H1 (cell line): ENCODE data around the gene TMTC2. TPM values are rescaled to one million over a fixed set of nuclear protein-coding genes. Genes with fewer than 3 reads are reported as not detected.

Source experiments
- CTCF ChIA-PET: fragments of 300-600 bp; sonication (Branson Sonifier 250); formaldehyde crosslinking; loops from one replicate; lab custom pipeline; 2021; ENCODE audit not compliant: partially characterized antibody; lab: Charles Lee
- POLR2A ChIA-PET: fragments of 300-600 bp; sonication (Branson Sonifier 250); formaldehyde crosslinking; loops from one replicate; lab custom pipeline; 2021; ENCODE audit warnings: inconsistent platforms; ENCODE audit not compliant: partially characterized antibody; lab: Charles Lee
- DNase-seq, 2 experiments: peaks; one replicate each; pipeline versions ENCODE4 v3.0.0 to v3.0.0-alpha.2; 2010 to 2022; ENCODE audit warnings: low spot score in 2 of 2, low read depth in 1 of 2, mixed read lengths in 1 of 2
- FAIRE-seq: peaks from 2 replicates; lab custom pipeline; 2011; peaks lifted over from hg19 to GRCh38; lab: Jason Lieb, UNC
- H2AFZ ChIP-seq: 2 replicates; pipeline ENCODE4 v1.8.1; 2012; ENCODE audit warnings: low read length, inconsistent platforms
- H2AK5ac ChIP-seq: 2 replicates; pipeline ENCODE4 v1.6.1; 2013; ENCODE audit warnings: low read depth, low read length
- H2BK120ac ChIP-seq: replicated peaks from 2 replicates; pipeline ENCODE3; 2013; ENCODE audit warnings: low read depth, low read length, inconsistent platforms
- H2BK12ac ChIP-seq: 2 replicates; pipeline ENCODE4 v1.6.1; 2013; ENCODE audit warnings: low read depth, low read length
- H2BK15ac ChIP-seq: 2 replicates; pipeline ENCODE4 v1.6.1; 2013; ENCODE audit warnings: low read length
- H2BK20ac ChIP-seq: 2 replicates; pipeline ENCODE4 v1.6.1; 2013; ENCODE audit warnings: low read length
- H2BK5ac ChIP-seq: 2 replicates; pipeline ENCODE4 v1.6.1; 2013; ENCODE audit warnings: low read depth, low read length
- H3K14ac ChIP-seq: 2 replicates; pipeline ENCODE4 v1.6.1; 2013; ENCODE audit warnings: inconsistent platforms; ENCODE audit not compliant: insufficient read length
- H3K18ac ChIP-seq: 2 replicates; pipeline ENCODE4 v1.6.1; 2013; ENCODE audit warnings: low read length; ENCODE audit errors: extremely low read depth
- H3K23ac ChIP-seq: 2 replicates; pipeline ENCODE4 v1.6.1; 2013; ENCODE audit warnings: inconsistent platforms; ENCODE audit not compliant: insufficient read length
- H3K23me2 ChIP-seq: 2 replicates; pipeline ENCODE4 v1.6.1; 2013; ENCODE audit warnings: low read depth, low read length
- H3K27ac ChIP-seq: 2 replicates; pipeline ENCODE4 v1.6.1; 2011; ENCODE audit warnings: low read depth, low read length, inconsistent platforms
- H3K27me3 ChIP-seq, 4 experiments: replicated peaks in 1 of 4; 1 replicate in 1 of 4; 2 replicates in 3 of 4; pipeline versions ENCODE4 v1.6.1 to v1.8.1; 2011 to 2013; ENCODE audit warnings: low read length in 3 of 4, mild to moderate bottlenecking in 3 of 4, inconsistent platforms in 2 of 4, mixed read lengths in 2 of 4, moderate library complexity in 1 of 4; ENCODE audit not compliant: control insufficient read depth in 3 of 4, insufficient read depth in 3 of 4; ENCODE audit errors: extremely low read depth in 1 of 4
- H3K36me3 ChIP-seq, 4 experiments: 2 replicates each; pipeline versions ENCODE4 v1.6.1 to v1.8.1; 2011 to 2013; ENCODE audit warnings: mild to moderate bottlenecking in 4 of 4, low read length in 3 of 4, moderate library complexity in 2 of 4, control low read depth in 1 of 4, inconsistent platforms in 1 of 4; ENCODE audit not compliant: insufficient read depth in 4 of 4, control insufficient read depth in 2 of 4
- H3K4ac ChIP-seq: replicated peaks from 2 replicates; pipeline ENCODE3; 2013; ENCODE audit warnings: low read length, low read depth, mixed read lengths, inconsistent platforms; ENCODE audit not compliant: insufficient read length
- H3K4me1 ChIP-seq, 4 experiments: replicated peaks in 1 of 4; 1 replicate in 1 of 4; 2 replicates in 3 of 4; pipeline versions ENCODE4 v1.6.1 to v1.8.1; 2011 to 2013; ENCODE audit warnings: low read length in 3 of 4, inconsistent platforms in 2 of 4, mixed read lengths in 1 of 4; ENCODE audit not compliant: insufficient read depth in 4 of 4, control insufficient read depth in 3 of 4
- H3K4me2 ChIP-seq, 2 experiments: 2 replicates each; pipeline versions ENCODE4 v1.6.1 to v1.8.1; 2011 to 2013; ENCODE audit warnings: low read depth in 2 of 2, low read length in 2 of 2, control low read depth in 1 of 2, inconsistent platforms in 1 of 2, mild to moderate bottlenecking in 1 of 2; ENCODE audit not compliant: insufficient read depth in 1 of 2
- H3K4me3 ChIP-seq, 4 experiments: fragments of 200-600, 300-600 bp in 1 of 4; sonication (generic), shearing (Covaris generic), sonication (Bioruptor Twin) in 1 of 4; 2 replicates each; pipeline versions ENCODE4 v1.5.1 to v1.8.1; 2011 to 2016; ENCODE audit warnings: low read length in 4 of 4, low read depth in 3 of 4, control low read depth in 2 of 4, inconsistent platforms in 2 of 4, mild to moderate bottlenecking in 2 of 4, mixed read lengths in 1 of 4, moderate library complexity in 1 of 4; ENCODE audit not compliant: insufficient read depth in 2 of 4; ENCODE audit errors: extremely low read depth in 1 of 4
- H3K56ac ChIP-seq: replicated peaks from 2 replicates; pipeline ENCODE3; 2013; ENCODE audit warnings: low read depth, mild to moderate bottlenecking, mixed read lengths, low read length, inconsistent platforms; ENCODE audit not compliant: insufficient read length
- H3K79me1 ChIP-seq: 2 replicates; pipeline ENCODE4 v1.6.1; 2013; ENCODE audit warnings: low read depth, low read length, control low read depth
- H3K79me2 ChIP-seq, 2 experiments: 2 replicates each; pipeline versions ENCODE4 v1.6.1 to v1.8.1; 2012 to 2013; ENCODE audit warnings: low read length in 2 of 2, mild to moderate bottlenecking in 2 of 2, inconsistent platforms in 1 of 2; ENCODE audit not compliant: insufficient read depth in 2 of 2, control insufficient read depth in 1 of 2
- H3K9ac ChIP-seq, 4 experiments: replicated peaks in 1 of 4; 1 replicate in 1 of 4; 2 replicates in 3 of 4; pipeline versions ENCODE4 v1.6.1 to v1.8.1; 2011 to 2013; ENCODE audit warnings: low read depth in 3 of 4, low read length in 3 of 4, control low read depth in 2 of 4, mild to moderate bottlenecking in 2 of 4, moderate library complexity in 2 of 4, inconsistent platforms in 1 of 4; ENCODE audit errors: extremely low read depth in 1 of 4
- H3K9me3 ChIP-seq, 2 experiments: 2 replicates each; pipeline versions ENCODE4 v1.6.1 to v1.8.1; 2012 to 2013; ENCODE audit warnings: mild to moderate bottlenecking in 2 of 2, moderate library complexity in 2 of 2, control low read depth in 1 of 2, inconsistent platforms in 1 of 2, low read depth in 1 of 2, low read length in 1 of 2, mixed read lengths in 1 of 2; ENCODE audit not compliant: insufficient read depth in 2 of 2
- H4K20me1 ChIP-seq, 2 experiments: replicated peaks in 1 of 2; 2 replicates each; pipeline versions ENCODE3 to v1.8.1; 2011 to 2013; ENCODE audit warnings: inconsistent platforms in 2 of 2, low read length in 2 of 2, mild to moderate bottlenecking in 1 of 2; ENCODE audit not compliant: insufficient read depth in 2 of 2, control insufficient read depth in 1 of 2
- H4K5ac ChIP-seq: 2 replicates; pipeline ENCODE4 v1.6.1; 2013; ENCODE audit warnings: low read length, low read depth, mixed read lengths, inconsistent platforms; ENCODE audit not compliant: insufficient read length
- H4K8ac ChIP-seq: 2 replicates; pipeline ENCODE4 v1.8.0; 2013; ENCODE audit warnings: mild to moderate bottlenecking, moderate library complexity, low read length, inconsistent platforms; ENCODE audit not compliant: insufficient read depth; ENCODE audit errors: extremely low read depth
- H4K91ac ChIP-seq: replicated peaks from 2 replicates; pipeline ENCODE3; 2013; ENCODE audit warnings: low read length, mixed read lengths, inconsistent platforms; ENCODE audit not compliant: insufficient read length
- CTBP2 ChIP-seq: IDR thresholded peaks from 2 replicates; pipeline ENCODE4 v1.7.0; 2011; ENCODE audit warnings: borderline replicate concordance, mild to moderate bottlenecking, moderate library complexity, mixed read lengths, low read length; ENCODE audit not compliant: insufficient read depth, insufficient read length
- HDAC6 ChIP-seq: IDR thresholded peaks from one replicate; pipeline ENCODE4 v1.7.1; 2012; ENCODE audit warnings: low read depth, mild to moderate bottlenecking, inconsistent platforms, low read length, moderate library complexity
- JUND ChIP-seq: IDR thresholded peaks from 2 replicates; pipeline ENCODE4 v1.6.1; 2011; ENCODE audit warnings: mild to moderate bottlenecking, improper control_type of control experiment, low read length
- KDM4A ChIP-seq: IDR thresholded peaks from one replicate; pipeline ENCODE4 v1.7.1; 2012; ENCODE audit warnings: low read depth, mild to moderate bottlenecking, moderate library complexity, low read length, inconsistent platforms; ENCODE audit not compliant: severe bottlenecking
- KDM5A ChIP-seq: fragments of 200-600 bp; IDR thresholded peaks from 2 replicates; pipeline ENCODE4 v1.7.1; 2012; ENCODE audit warnings: mild to moderate bottlenecking, low read length, inconsistent platforms, mixed read lengths
- SAP30 ChIP-seq: fragments of 300-600 bp; sonication (generic); IDR thresholded peaks from 2 replicates; pipeline ENCODE4 v1.7.1; 2012; ENCODE audit warnings: low read length, moderate library complexity, mild to moderate bottlenecking, inconsistent platforms; ENCODE audit not compliant: insufficient read depth, insufficient replicate concordance
- SIRT6 ChIP-seq: IDR thresholded peaks from one replicate; pipeline ENCODE4 v1.7.1; 2012; ENCODE audit warnings: low read length, inconsistent platforms
- SP2 ChIP-seq: IDR thresholded peaks from 2 replicates; pipeline ENCODE4 v1.6.1; 2012; ENCODE audit warnings: mild to moderate bottlenecking, low read length, inconsistent platforms
- TCF12 ChIP-seq: IDR thresholded peaks from 2 replicates; pipeline ENCODE4 v1.6.1; 2011; ENCODE audit warnings: low read depth, mild to moderate bottlenecking, low read length
- WGBS, 2 experiments: shearing (Covaris generic) in 1 of 2; methylation state at CpG; one replicate each; pipeline versions ENCODE4 v1.1.6 to v1.1.7; 2013 to 2015; ENCODE audit warnings: low lambda C conversion rate in 2 of 2, mixed read lengths in 2 of 2, inconsistent platforms in 1 of 2, low coverage in 1 of 2, missing lambda C conversion rate in 1 of 2; ENCODE audit not compliant: insufficient replicate concordance in 2 of 2, insufficient coverage in 1 of 2, insufficient read length in 1 of 2; ENCODE audit errors: extremely low coverage in 1 of 2, missing lambda C conversion rate in 1 of 2; 5-methylcytosine and 5-hydroxymethylcytosine counted together
- polyA plus RNA-seq, 7 experiments: library from polyadenylated mRNA; depleted of rRNA in 3 of 7; stranded (reverse) in 5 of 7; unstranded in 2 of 7; fragments of >200 nt in 5 of 7; fragments of 200-250 nt in 2 of 7; gene quantifications; 1 replicate in 5 of 7; 2 replicates in 1 of 7; 4 replicates in 1 of 7; pipeline versions ENCODE4 v1.2.1 to v1.2.3, GENCODE V29; 2011 to 2013; ENCODE audit warnings: missing spikeins in 2 of 7, mixed read lengths in 2 of 7
- total RNA-seq: library from RNA; stranded (reverse); fragmentation: NEBNext Ultra II Directional; extraction: Animal tissue kit (Norgen Biotek cat#: 25700); gene quantifications from 2 replicates; pipeline ENCODE4 v1.2.1, GENCODE V29; 2021
- TF ChIP-seq, protein P1 (sequence below): IDR thresholded peaks from 2 replicates; pipeline ENCODE4 v1.6.1; 2011; ENCODE audit warnings: low read depth, mild to moderate bottlenecking, low read length; ENCODE audit not compliant: insufficient read depth
- TF ChIP-seq, protein P2 (sequence below): IDR thresholded peaks from 2 replicates; pipeline ENCODE4 v1.6.1; 2012; ENCODE audit warnings: low read length, inconsistent platforms

TMTC2 gene
- total and polyA plus RNA-seq, 2 of the 8 experiments (the other 6 are each of a cell fraction or from before 2014, with no cell fraction given): 2.3 to 3.9 TPM

DNA sequence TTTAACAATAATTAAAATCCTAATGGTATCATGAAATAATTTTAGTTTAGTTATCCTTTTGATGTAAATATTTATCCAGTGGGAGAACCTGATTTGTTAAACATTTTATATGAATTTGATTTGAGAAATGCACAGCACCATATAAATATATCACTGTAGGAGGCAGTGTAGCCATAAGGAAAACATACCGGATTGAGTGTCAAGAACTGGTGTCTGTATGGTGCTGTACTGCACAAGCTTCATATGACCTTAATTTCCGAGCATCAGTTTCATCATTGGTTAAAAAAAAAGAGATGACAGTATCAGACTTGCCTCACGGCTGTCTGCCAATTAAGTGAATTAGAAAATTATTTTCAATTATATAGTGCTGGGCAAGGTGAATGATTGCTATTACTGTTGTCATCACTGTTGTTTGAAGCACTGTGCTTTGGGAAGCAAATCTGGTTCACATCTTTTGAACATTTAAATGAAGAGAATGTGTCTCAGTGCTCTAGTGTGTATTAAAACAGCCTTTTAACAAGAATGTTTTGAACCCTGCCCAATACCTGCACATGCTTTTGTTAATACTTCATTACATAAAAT is 72.1 kb downstream of the TMTC2 start:
- H4K5ac ChIP-seq: no peak overlapping the region
- no peak for FAIRE-seq
- WGBS, 2 experiments: 92% methylated on average over 3 of the region's 3 CpGs; no CpG with 5 or more reads in 1 of the 2 experiments
- H2BK12ac ChIP-seq: no peak overlapping the region
- H2AFZ ChIP-seq: no peak overlapping the region
- H3K18ac ChIP-seq: no peak overlapping the region
- H4K91ac ChIP-seq: no peak overlapping the region
- no peaks in the 10 kb centered on the region for H3K27me3 ChIP-seq
- no peak overlapping the region for H2BK20ac ChIP-seq
- no peaks in the 10 kb centered on the region for H3K79me1 ChIP-seq
- H3K9ac ChIP-seq: no peak overlapping the region
- H3K56ac ChIP-seq: no peak overlapping the region
- H3K36me3 ChIP-seq: no peaks in the 10 kb centered on the region
- DNase-seq: no peak
- no peaks in the 10 kb centered on the region for H3K23me2 ChIP-seq
- H4K8ac ChIP-seq: no peak overlapping the region
- no peak overlapping the region for H3K4me3 ChIP-seq
- H3K4ac ChIP-seq: no peak overlapping the region
- no peak overlapping the region for H2BK15ac ChIP-seq
- H3K14ac ChIP-seq: no peak overlapping the region
- peaks cover 0 to 11% (median 7%) of the 10 kb centered on the region in 4 experiments; a peak in 3 of 7 replicates for H3K4me1 ChIP-seq
- no peak overlapping the region for H3K23ac ChIP-seq
- H3K9me3 ChIP-seq: no peaks in the 10 kb centered on the region
- H3K79me2 ChIP-seq: no peaks in the 10 kb centered on the region
- no peak overlapping the region for H2BK120ac ChIP-seq
- H3K4me2 ChIP-seq: no peak overlapping the region
- CTCF ChIA-PET: interaction anchor here (0.7 to 3.1 kb wide), 4 partner anchors 9 to 1064 kb away, joined by 3 to 14 read pairs (median 4); partner anchors contain the start of gene TMTC2
- H3K27ac ChIP-seq: no peak overlapping the region
- no peaks in the 10 kb centered on the region for H4K20me1 ChIP-seq
- H2BK5ac ChIP-seq: no peak overlapping the region
- POLR2A ChIA-PET: no interaction called here
- H2AK5ac ChIP-seq: no peak overlapping the region
- TF ChIP-seq KDM4A (no peak), SIRT6 (no peak), KDM5A (no peak), JUND (no peak), CTBP2 (no peak), HDAC6 (no peak), SAP30 (no peak), TCF12 (no peak), SP2 (no peak)
- TF ChIP-seq, protein P1, sequence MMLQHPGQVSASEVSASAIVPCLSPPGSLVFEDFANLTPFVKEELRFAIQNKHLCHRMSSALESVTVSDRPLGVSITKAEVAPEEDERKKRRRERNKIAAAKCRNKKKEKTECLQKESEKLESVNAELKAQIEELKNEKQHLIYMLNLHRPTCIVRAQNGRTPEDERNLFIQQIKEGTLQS: no peak
- TF ChIP-seq, protein P2, sequence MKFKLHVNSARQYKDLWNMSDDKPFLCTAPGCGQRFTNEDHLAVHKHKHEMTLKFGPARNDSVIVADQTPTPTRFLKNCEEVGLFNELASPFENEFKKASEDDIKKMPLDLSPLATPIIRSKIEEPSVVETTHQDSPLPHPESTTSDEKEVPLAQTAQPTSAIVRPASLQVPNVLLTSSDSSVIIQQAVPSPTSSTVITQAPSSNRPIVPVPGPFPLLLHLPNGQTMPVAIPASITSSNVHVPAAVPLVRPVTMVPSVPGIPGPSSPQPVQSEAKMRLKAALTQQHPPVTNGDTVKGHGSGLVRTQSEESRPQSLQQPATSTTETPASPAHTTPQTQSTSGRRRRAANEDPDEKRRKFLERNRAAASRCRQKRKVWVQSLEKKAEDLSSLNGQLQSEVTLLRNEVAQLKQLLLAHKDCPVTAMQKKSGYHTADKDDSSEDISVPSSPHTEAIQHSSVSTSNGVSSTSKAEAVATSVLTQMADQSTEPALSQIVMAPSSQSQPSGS: no peak
